ENCODE results near the gene LDB2.

DNA sequence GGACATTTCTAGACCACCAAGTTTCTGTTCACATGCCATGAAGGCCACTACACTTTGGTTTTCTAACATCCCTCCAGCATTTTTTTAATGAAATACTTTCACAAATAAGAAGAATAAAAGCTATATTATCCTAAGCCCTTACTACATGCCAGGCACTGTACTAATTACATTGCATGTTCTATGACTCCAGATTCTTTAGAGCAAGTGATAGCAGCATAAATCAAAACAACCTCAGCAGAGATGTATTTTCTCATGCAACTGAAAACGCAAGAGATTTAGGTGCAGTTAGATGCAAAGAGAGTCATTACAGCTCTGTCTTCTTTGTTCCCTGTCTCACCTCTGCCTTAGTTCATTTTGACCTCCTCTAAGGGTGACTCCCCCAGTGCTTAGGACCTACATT, 230.0 kb downstream of the LDB2 start:
- TF ChIP-seq POLR2A (IDR thresholded peaks at IDR 0.05): no peak
- TF ChIP-seq, protein P1, sequence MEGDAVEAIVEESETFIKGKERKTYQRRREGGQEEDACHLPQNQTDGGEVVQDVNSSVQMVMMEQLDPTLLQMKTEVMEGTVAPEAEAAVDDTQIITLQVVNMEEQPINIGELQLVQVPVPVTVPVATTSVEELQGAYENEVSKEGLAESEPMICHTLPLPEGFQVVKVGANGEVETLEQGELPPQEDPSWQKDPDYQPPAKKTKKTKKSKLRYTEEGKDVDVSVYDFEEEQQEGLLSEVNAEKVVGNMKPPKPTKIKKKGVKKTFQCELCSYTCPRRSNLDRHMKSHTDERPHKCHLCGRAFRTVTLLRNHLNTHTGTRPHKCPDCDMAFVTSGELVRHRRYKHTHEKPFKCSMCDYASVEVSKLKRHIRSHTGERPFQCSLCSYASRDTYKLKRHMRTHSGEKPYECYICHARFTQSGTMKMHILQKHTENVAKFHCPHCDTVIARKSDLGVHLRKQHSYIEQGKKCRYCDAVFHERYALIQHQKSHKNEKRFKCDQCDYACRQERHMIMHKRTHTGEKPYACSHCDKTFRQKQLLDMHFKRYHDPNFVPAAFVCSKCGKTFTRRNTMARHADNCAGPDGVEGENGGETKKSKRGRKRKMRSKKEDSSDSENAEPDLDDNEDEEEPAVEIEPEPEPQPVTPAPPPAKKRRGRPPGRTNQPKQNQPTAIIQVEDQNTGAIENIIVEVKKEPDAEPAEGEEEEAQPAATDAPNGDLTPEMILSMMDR (IDR thresholded peaks at IDR 0.05 in 4 of 5, conservative IDR thresholded peaks at IDR 0.05 in 1 of 5): no peak
